CD4-positive, alpha-beta T cell treated with Interleukin-6 for 4 hours (primary cell): Measurements from ENCODE around the gene IL1RL1.

Experiments
- DNase-seq: peaks from one replicate; pipeline ENCODE4 v3.0.0-alpha.2; 2020; ENCODE audit warnings: mixed read lengths

Gene IL1RL1

GRCh38 chr2:102337012-102337411 is 25.6 kb downstream of the IL1RL1 start:
- no peak for DNase-seq

- DNase-seq: no peak
Measured at GRCh38 chr2:102337481-102338386, 26.4 kb downstream of the IL1RL1 start.

GRCh38 chr2:102340778-102341177 is 29.4 kb downstream of the IL1RL1 start:
- DNase-seq: no peak

- DNase-seq: no peak
Measured at GRCh38 chr2:102342888-102343287, 31.5 kb downstream of the IL1RL1 start.

- no peak for DNase-seq
Measured at GRCh38 chr2:102344397-102344796, 33.0 kb downstream of the IL1RL1 start.

GRCh38 chr2:102345329-102345920 is 34.1 kb downstream of the IL1RL1 start:
- DNase-seq: no peak

GRCh38 chr2:102346381-102347130 is 35.2 kb downstream of the IL1RL1 start:
- no peak for DNase-seq

GRCh38 chr2:102350137-102350793 is 38.9 kb downstream of the IL1RL1 start:
- no peak for DNase-seq

GRCh38 chr2:102355526-102356380 is 44.4 kb downstream of the IL1RL1 start, which contains the start of gene IL18R1:
TSS of gene IL18R1 (plus strand) at chr2:102355796. CDS start at chr2:102362661, 6,865 bp downstream.
- peak; percentile 74 for DNase-seq

- DNase-seq: no peak
Measured at GRCh38 chr2:102356381-102356712, 45.0 kb downstream of the IL1RL1 start.

- no peak for DNase-seq
Measured at GRCh38 chr2:102356741-102357140, 45.4 kb downstream of the IL1RL1 start.

GRCh38 chr2:102357937-102358336 is 46.6 kb downstream of the IL1RL1 start:
- DNase-seq: no peak

- DNase-seq: peak; percentile 48
Measured at GRCh38 chr2:102358496-102358895, 47.1 kb downstream of the IL1RL1 start.

- DNase-seq: no peak
Measured at GRCh38 chr2:102359527-102359926, 48.2 kb downstream of the IL1RL1 start.

- no peak for DNase-seq
Measured at GRCh38 chr2:102361632-102362241, 50.4 kb downstream of the IL1RL1 start.

GRCh38 chr2:102365763-102366162 is 54.4 kb downstream of the IL1RL1 start:
- DNase-seq: no peak

- DNase-seq: peak; percentile 19
Measured at GRCh38 chr2:102366406-102367112, 55.2 kb downstream of the IL1RL1 start.

- DNase-seq: peak; percentile 35
Measured at GRCh38 chr2:102367331-102367971, 56.1 kb downstream of the IL1RL1 start.

GRCh38 chr2:102368461-102369109 is 57.2 kb downstream of the IL1RL1 start:
- peak; percentile 35 for DNase-seq

- DNase-seq: no peak
Measured at GRCh38 chr2:102369866-102370265, 58.5 kb downstream of the IL1RL1 start.
